CD4-positive, alpha-beta T cell treated with Interleukin-15 for 4 hours (primary cell): ENCODE data around the gene LCAT.
"Not testable (repeated sequence)": the region's sequence is repeated elsewhere in the genome, so short reads cannot be mapped to it uniquely, and the experiment has no call there.

ENCODE experiments used
- DNase-seq: peaks from one replicate; pipeline ENCODE4 v3.0.0-alpha.2; 2020; ENCODE audit warnings: low spot score

LCAT gene

DNA sequence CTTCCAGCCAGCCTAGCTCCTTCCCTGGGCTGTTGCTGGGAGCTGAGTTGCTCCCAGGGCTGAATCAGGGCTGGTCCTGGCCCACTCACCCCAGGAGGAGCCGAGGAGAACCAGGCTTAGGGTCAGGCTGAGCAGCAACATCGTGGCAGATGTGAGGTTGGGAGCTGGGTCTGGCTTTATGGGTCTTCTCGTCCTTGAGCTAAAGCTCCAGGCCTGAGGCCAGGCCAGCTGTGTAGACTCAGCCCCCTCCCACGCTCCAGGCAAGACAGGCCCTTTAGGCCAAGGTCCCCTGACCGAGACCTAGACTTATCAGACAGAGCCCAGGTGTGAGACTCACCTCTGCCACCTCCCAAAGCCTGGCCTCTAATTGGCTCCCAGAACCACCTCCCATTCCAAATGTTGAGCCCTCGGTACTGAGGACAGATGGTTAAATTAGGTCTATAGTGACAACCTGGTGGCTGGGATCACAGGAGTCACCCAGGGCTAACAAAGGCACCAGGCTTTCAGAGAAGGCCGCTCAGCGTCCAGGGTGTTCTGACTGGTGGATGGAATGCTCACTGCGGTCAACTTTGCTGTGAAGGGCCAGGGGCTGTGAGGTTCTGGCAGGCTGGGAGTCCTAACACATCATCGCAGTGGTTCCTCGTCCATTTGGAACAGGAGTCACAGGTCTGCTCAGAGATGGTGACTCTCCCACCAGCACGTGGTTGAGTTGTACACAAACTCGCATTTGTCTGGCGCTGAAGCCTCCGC is 12.0 kb downstream of the LCAT start, which contains the start of gene CTRL:
CTRL (minus strand) TSS at position 151 of the 750 bp plus-strand sequence; CDS start at position 141, 10 bp downstream.
- no peak for DNase-seq

GRCh38 chr16:67930678-67931211 is 13.2 kb downstream of the LCAT start:
- DNase-seq = no peak

- no peak for DNase-seq
Observed at GRCh38 chr16:67930191-67930590, 13.7 kb downstream of the LCAT start.

DNA sequence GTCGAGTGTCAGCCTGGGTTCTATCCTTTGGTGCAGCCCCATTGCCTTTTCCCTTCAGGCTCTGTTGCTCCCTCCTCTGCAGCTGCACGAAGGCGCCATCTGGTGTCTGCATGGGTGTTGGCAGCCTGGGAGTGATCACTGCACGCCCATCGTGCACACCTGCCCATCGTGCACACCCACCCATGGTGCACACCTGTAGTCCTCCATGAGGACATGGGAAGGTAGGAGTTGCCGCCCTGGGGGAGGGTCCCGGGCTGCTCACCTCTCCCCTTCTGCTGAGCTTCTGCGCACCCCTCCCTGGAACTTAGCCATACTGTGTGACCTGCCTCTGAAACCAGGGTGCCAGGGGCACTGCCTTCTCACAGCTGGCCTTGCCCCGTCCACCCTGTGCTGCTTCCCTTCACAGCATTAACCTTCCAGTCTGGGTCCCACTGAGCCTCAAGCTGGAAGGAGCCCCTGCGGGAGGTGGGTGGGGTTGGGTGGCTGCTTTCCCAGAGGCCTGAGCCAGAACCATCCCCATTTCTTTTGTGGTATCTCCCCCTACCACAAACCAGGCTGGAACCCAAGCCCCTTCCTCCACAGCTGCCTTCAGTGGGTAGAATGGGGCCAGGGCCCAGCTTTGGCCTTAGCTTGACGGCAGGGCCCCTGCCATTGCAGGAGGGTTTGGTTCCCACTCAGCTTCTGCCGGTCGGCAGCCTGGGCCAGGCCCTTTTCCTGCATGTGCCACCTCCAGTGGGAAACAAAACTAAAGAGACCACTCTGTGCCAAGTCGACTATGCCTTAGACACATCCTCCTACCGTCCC is 15.2 kb downstream of the LCAT start:
- DNase-seq = peak; percentile 80

- no peak for DNase-seq
Observed at GRCh38 chr16:67928147-67928546, 15.8 kb downstream of the LCAT start.

DNA sequence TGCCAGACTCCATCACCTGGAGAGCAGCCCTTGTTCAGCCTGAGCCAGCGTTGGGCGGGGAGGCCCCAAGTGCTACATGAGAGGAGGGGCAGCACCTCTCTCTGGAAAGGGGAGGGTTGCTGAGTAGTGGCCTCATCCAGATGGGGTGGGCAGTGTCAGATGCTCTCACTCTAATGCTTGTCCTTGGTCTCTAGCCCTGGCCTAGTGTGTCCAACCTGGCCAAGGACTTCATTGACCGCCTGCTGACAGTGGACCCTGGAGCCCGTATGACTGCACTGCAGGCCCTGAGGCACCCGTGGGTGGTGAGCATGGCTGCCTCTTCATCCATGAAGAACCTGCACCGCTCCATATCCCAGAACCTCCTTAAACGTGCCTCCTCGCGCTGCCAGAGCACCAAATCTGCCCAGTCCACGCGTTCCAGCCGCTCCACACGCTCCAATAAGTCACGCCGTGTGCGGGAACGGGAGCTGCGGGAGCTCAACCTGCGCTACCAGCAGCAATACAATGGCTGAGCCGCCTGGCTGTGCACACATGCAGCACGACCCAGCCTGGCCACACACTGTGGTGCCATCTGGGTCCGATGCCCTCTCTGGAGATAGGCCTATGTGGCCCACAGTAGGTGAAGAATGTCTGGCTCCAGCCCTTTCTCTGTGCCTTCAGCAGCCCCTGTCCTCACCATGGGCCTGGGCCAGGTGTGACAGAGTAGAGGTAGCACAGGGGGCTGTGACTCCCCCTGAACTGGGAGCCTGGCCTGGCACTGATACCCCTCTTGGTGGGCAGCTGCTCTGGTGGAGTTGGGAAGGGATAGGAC is 16.6 kb downstream of the LCAT start:
- DNase-seq = no peak

- no peak for DNase-seq
Observed at GRCh38 chr16:67926181-67926750, 17.7 kb downstream of the LCAT start.

DNA sequence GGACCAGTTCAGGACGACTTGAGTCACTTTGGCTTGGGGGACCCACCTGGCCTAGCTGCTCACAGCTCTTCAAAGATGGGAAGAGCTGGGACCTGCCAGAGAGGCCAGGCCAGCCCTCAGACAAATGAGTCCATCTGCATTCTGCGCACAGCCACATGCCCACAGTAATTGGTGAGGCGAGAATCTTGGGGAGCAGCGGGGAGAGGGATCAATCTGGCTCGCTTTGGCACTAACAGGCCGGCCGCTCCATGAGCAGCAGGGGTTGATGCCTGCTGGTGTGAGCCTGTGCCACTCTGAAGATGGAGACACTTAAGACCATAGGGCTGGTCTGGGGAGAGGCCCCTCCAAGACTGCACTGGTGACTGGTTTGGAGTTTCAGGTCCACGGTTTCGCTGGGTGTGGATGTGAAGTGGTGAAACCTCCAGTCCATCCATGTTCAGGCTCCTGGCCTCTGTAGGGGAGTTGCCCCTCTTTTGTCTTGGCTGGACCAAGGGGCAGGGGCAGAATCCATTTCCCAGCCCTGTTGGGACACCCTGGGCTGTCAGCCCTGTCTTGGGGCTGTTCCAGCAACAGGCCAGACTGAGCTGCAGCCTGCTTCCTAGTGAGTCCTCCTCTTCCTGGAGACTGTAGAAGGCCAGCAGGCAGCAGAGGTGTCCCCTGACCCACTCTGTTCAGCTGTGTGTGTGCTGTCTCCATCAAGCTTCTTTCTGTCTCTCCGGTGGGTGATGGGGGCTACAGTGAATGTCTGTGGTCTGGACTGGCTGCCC is 19.6 kb downstream of the LCAT start:
- no peak for DNase-seq

DNA sequence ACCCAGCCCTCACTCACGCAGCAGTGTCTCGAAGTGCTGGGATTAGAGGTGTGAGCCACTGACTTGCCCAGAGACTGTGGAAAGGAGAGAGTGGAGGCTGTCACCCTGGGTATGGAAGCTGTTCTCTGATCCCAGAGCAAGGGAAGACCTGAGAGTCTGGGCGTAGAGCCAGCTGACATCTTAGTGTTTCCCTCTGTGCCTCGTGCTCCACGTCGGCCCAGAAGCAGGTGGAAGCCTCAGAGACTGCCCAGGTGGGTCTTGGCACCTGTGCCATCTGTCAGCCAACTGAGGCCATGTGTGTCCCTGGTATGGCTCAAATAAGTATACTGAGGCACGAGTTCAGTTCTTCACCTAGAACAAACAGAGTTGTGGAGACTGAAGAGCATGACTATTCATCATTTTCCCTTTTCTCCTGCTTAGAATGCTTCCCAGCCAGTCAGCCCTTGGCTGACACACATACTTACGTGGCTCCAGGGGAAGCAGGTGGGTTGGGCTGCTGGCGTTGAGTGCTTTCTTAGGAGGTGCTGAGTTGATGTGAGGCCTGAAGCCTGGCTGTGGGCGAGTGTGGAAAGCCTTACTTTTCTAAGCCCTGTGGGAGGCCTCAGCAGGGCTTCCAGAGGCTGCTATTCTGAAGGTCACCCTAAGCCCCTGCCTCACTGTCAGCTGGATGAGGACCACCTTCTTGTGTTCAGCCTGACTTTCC is 20.4 kb downstream of the LCAT start:
- no peak for DNase-seq

GRCh38 chr16:67922740-67923139 is 21.2 kb downstream of the LCAT start:
- no peak for DNase-seq

GRCh38 chr16:67922221-67922620 is 21.7 kb downstream of the LCAT start:
- no peak for DNase-seq

DNA sequence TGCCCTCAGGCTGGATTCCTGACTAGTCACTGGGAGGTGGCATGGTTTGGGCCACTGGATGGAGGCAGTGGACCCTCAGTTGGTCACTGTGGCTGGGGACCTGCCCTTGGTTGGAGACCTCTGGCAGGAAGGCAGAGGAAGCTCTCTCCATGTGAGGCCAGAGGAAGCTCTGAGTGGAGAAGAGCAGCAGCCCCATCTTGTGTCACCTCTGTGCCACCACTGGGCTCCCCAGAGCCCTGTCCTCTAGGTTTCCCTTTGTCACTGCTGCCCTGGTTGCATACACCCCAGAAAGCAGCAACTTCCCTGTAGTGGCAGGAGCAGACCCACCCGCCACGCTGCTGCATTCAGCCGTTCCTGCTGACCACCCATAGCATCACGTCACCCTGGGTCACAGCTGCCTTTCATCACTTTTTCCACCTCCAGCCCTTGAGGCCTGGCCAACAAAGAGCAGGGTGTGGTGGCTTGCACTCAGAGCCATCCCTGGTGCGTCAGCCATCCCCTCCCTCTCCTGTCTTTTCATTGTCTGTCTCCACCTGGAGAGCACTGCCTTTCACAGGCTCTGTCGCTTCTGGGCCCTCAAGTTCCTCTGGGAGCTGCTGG is 24.2 kb downstream of the LCAT start:
- DNase-seq = no peak

DNA sequence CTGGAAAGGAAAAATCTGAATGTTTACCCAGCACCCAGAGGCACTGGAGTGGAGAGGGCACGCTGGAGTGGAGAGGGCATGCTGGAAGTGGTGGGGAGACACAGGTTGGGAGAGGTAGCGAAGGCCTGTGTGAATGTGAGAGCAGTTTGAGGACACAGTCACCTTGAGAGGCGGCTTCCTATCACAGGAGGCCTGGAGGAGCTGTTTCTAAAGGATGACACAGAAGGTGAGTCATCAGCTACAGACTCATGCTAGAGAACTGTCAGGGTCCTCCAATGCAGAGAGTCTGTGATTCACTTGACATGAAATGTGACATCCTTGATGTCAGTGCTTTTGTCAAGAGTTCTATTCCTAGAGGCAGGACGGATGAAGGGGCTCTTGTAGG is 26.1 kb downstream of the LCAT start:
- peak; percentile 60 for DNase-seq

GRCh38 chr16:67917140-67917851 is 26.6 kb downstream of the LCAT start:
- no peak for DNase-seq

GRCh38 chr16:67915831-67916723 is 27.8 kb downstream of the LCAT start:
- DNase-seq = no peak

- DNase-seq = not testable (repeated sequence)
Observed at GRCh38 chr16:67915496-67915769, 28.5 kb downstream of the LCAT start.

DNA sequence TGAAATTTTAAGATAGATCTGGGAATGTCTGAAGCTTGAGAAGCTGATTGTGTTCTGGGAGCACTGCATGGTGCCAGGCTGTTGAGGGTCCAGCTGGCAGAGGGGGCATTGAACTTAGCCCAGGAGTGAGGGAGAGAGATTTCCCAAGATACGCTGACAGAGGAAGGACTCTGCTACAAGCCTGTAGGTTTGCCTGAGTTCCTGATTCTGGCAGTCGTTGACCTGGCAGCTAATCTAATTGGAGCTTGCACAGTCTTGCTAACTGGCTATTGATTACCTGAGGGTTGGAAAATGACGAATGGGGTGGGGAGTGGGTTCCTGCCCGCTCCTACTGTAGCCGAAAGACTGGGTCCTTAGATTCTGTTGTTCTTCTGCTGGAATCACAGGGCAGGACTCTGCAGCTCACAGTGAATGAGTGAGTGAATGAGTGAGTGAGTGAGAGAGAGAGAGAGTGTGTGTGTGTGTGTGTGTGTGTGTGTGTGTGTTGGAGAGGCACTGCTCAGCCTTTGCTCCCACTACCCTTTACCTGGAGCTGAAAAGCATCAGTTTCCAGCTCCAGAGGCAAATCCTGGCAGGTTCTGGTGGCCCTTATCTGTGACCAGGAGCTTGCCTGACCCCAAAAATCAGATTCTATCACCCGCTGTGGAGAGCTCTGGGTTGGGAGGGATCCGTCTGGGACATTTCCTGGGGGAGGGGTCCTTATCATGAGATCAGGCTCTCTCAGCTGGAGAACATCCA is 29.0 kb downstream of the LCAT start:
- DNase-seq = no peak

- no peak for DNase-seq
Observed at GRCh38 chr16:67910158-67910557, 33.8 kb downstream of the LCAT start.
